SK-N-SH (cell line): ENCODE measurements around the gene ACTR3. TPM values are rescaled to one million over a fixed set of nuclear protein-coding genes. Genes with fewer than 3 reads are reported as not detected.
A peak's percentile ranks its signal among the peaks of the same experiment; 100 is the strongest.

Source experiments
- CTCF ChIA-PET: fragments of 300-600, 350-600 bp; formaldehyde crosslinking; extraction: SDS; loops from one replicate; lab custom pipeline; 2021; lab: Yijun Ruan, JAX
- POLR2A ChIA-PET: fragments of 350-600 bp; sonication (Branson Sonifier 250); formaldehyde crosslinking; extraction: SDS; loops from one replicate; lab custom pipeline; 2020; ENCODE audit warnings: antibody characterized with exemption, inconsistent platforms; lab: Yijun Ruan, JAX
- DNase-seq: peaks from one replicate; pipeline ENCODE4 v3.0.0; 2012
- H2AFZ ChIP-seq: fragments of 200-600 bp; sonication (generic); 2 replicates; pipeline ENCODE4 v1.8.1; 2016; ENCODE audit warnings: antibody characterized with exemption, mild to moderate bottlenecking, low read depth
- H3F3A ChIP-seq: fragments of 200-600 bp; sonication (generic); replicated peaks from 2 replicates; pipeline ENCODE3; 2016; ENCODE audit warnings: antibody characterized with exemption, mild to moderate bottlenecking; ENCODE audit not compliant: insufficient read depth
- H3K27ac ChIP-seq, 2 experiments: fragments of 200-500 bp in 1 of 2; fragments of 200-600 bp in 1 of 2; sonication (Bioruptor generic) in 1 of 2; sonication (generic), shearing (Covaris generic) in 1 of 2; 2 replicates each; pipeline versions ENCODE4 v1.5.1 to v1.6.1; 2014 to 2016; ENCODE audit warnings: low read depth in 2 of 2, inconsistent platforms in 1 of 2, low read length in 1 of 2, mild to moderate bottlenecking in 1 of 2, mixed read lengths in 1 of 2
- H3K27me3 ChIP-seq: fragments of 200-600 bp; sonication (generic), shearing (Covaris generic); 2 replicates; pipeline ENCODE4 v1.6.1; 2016; ENCODE audit warnings: mixed run types; ENCODE audit not compliant: insufficient read depth
- H3K36me3 ChIP-seq, 2 experiments: fragments of 200-500 bp in 1 of 2; fragments of 200-600 bp in 1 of 2; sonication (Bioruptor generic) in 1 of 2; sonication (generic) in 1 of 2; replicated peaks in 1 of 2; 2 replicates each; pipeline versions ENCODE3 to v1.5.1; 2014 to 2016; ENCODE audit warnings: low read length in 1 of 2, mild to moderate bottlenecking in 1 of 2; ENCODE audit not compliant: insufficient read depth in 2 of 2, control insufficient read depth in 1 of 2
- H3K4me1 ChIP-seq, 2 experiments: fragments of 200-500 bp in 1 of 2; fragments of 200-600 bp in 1 of 2; sonication (Bioruptor generic) in 1 of 2; sonication (generic), shearing (Covaris generic) in 1 of 2; 2 replicates each; pipeline versions ENCODE4 v1.5.1 to v1.6.1; 2014 to 2016; ENCODE audit warnings: low read depth in 1 of 2, low read length in 1 of 2, mixed run types in 1 of 2; ENCODE audit not compliant: insufficient read depth in 2 of 2, control insufficient read depth in 1 of 2
- H3K4me2 ChIP-seq: fragments of 200-600 bp; sonication (generic), shearing (Covaris generic); 2 replicates; pipeline ENCODE4 v1.6.1; 2017; ENCODE audit warnings: mixed run types
- H3K4me3 ChIP-seq, 2 experiments: fragments of 200-500 bp in 1 of 2; fragments of 200-600 bp in 1 of 2; sonication (Bioruptor generic) in 1 of 2; sonication (generic), shearing (Covaris generic) in 1 of 2; 2 replicates each; pipeline versions ENCODE4 v1.5.1 to v1.8.1; 2014 to 2016; ENCODE audit warnings: low read depth in 2 of 2, inconsistent platforms in 1 of 2, low read length in 1 of 2, mild to moderate bottlenecking in 1 of 2, mixed read lengths in 1 of 2, moderate library complexity in 1 of 2
- H3K79me2 ChIP-seq: fragments of 200-600 bp; sonication (generic); 2 replicates; pipeline ENCODE4 v1.8.1; 2017; ENCODE audit warnings: mild to moderate bottlenecking; ENCODE audit not compliant: insufficient read depth
- H3K9ac ChIP-seq: fragments of 200-600 bp; sonication (generic); 2 replicates; pipeline ENCODE4 v1.6.1; 2017; ENCODE audit warnings: mixed run types
- H3K9me2 ChIP-seq: fragments of 200-600 bp; sonication (generic); 2 replicates; pipeline ENCODE4 v1.6.1; 2017; ENCODE audit warnings: mixed run types
- H3K9me3 ChIP-seq: fragments of 200-600 bp; sonication (generic); 2 replicates; pipeline ENCODE4 v1.6.1; 2017; ENCODE audit warnings: mixed run types, mild to moderate bottlenecking, moderate library complexity
- H4K20me1 ChIP-seq: fragments of 200-600 bp; sonication (generic); 2 replicates; pipeline ENCODE4 v1.6.1; 2017; ENCODE audit warnings: mild to moderate bottlenecking, mixed run types; ENCODE audit not compliant: insufficient read depth
- CHD2 ChIP-seq: fragments of 150-350 bp; IDR thresholded peaks from 2 replicates; pipeline ENCODE4 v1.6.1; 2018; ENCODE audit warnings: low read length; ENCODE audit not compliant: partially characterized antibody
- CTCF ChIP-seq: fragments of 200-600 bp; sonication (generic); IDR thresholded peaks from 2 replicates; pipeline ENCODE4 v1.6.1; 2017; ENCODE audit warnings: antibody characterized with exemption, mild to moderate bottlenecking, moderate library complexity
- ELF1 ChIP-seq: IDR thresholded peaks from 2 replicates; pipeline ENCODE4 v1.4.0; 2012
- EP300 ChIP-seq, 2 experiments: IDR thresholded peaks; 2 replicates each; pipeline versions ENCODE4 v1.4.0 to v1.6.1; 2012; ENCODE audit warnings: borderline replicate concordance in 1 of 2, low read depth in 1 of 2, low read length in 1 of 2
- EZH2phosphoT487 ChIP-seq: fragments of 200-600 bp; sonication (generic); IDR thresholded peaks from 2 replicates; pipeline ENCODE4 v1.6.1; 2017; ENCODE audit warnings: low read depth, mixed run types, mild to moderate bottlenecking, antibody characterized with exemption, moderate library complexity, borderline replicate concordance
- FOXJ3 ChIP-seq: sonication (generic); formaldehyde crosslinking; IDR thresholded peaks from 2 replicates; pipeline ENCODE4 v1.5.1; 2020; ENCODE audit warnings: mild to moderate bottlenecking, missing genetic modification reagents
- FOXM1 ChIP-seq: IDR thresholded peaks from 2 replicates; pipeline ENCODE4 v1.4.0; 2012; ENCODE audit warnings: low read depth, mild to moderate bottlenecking
- GABPA ChIP-seq: IDR thresholded peaks from 2 replicates; pipeline ENCODE4 v1.4.0; 2012; ENCODE audit warnings: low read depth, mild to moderate bottlenecking
- GATA2 ChIP-seq: sonication (generic); formaldehyde crosslinking; IDR thresholded peaks from 2 replicates; pipeline ENCODE4 v1.5.0; 2020; ENCODE audit warnings: mild to moderate bottlenecking, missing genetic modification reagents
- JUND ChIP-seq: IDR thresholded peaks from 2 replicates; pipeline ENCODE4 v1.4.0; 2012
- MEF2A ChIP-seq: IDR thresholded peaks from 2 replicates; pipeline ENCODE4 v1.4.0; 2012; ENCODE audit warnings: low read depth, borderline replicate concordance
- MXI1 ChIP-seq: IDR thresholded peaks from 2 replicates; pipeline ENCODE4 v1.6.1; 2012; ENCODE audit warnings: mild to moderate bottlenecking, low read depth, low read length, improper control_type of control experiment
- NFIC ChIP-seq: IDR thresholded peaks from 2 replicates; pipeline ENCODE4 v1.4.0; 2012; ENCODE audit warnings: borderline replicate concordance
- PBX3 ChIP-seq: IDR thresholded peaks from 2 replicates; pipeline ENCODE4; 2012
- RAD21 ChIP-seq: IDR thresholded peaks from 2 replicates; pipeline ENCODE4 v1.6.1; 2012; ENCODE audit warnings: mild to moderate bottlenecking, low read length
- RCOR1 ChIP-seq: fragments of 150-350 bp; IDR thresholded peaks from 2 replicates; pipeline ENCODE4 v1.6.1; 2017; ENCODE audit warnings: antibody characterized with exemption, low read length
- RFX5 ChIP-seq: IDR thresholded peaks from 2 replicates; pipeline ENCODE4 v1.6.1; 2012; ENCODE audit warnings: mild to moderate bottlenecking, improper control_type of control experiment, low read length
- RXRA ChIP-seq: IDR thresholded peaks from 2 replicates; pipeline ENCODE4 v1.4.0; 2012; ENCODE audit warnings: low read depth, mild to moderate bottlenecking, borderline replicate concordance
- SIN3A ChIP-seq: IDR thresholded peaks from 2 replicates; pipeline ENCODE4 v1.6.1; 2012; ENCODE audit warnings: low read depth, mild to moderate bottlenecking, low read length, moderate library complexity, borderline replicate concordance
- SMC3 ChIP-seq: IDR thresholded peaks from 2 replicates; pipeline ENCODE4 v1.6.1; 2012; ENCODE audit warnings: low read depth, low read length, improper control_type of control experiment
- TAF1 ChIP-seq: IDR thresholded peaks from 2 replicates; pipeline ENCODE4 v1.6.1; 2012; ENCODE audit warnings: low read depth, mild to moderate bottlenecking, low read length, moderate library complexity, borderline replicate concordance
- TCF12 ChIP-seq: IDR thresholded peaks from 2 replicates; pipeline ENCODE4 v1.4.0; 2012
- YY1 ChIP-seq: IDR thresholded peaks from 2 replicates; pipeline ENCODE4 v1.4.0; 2012; ENCODE audit warnings: low read depth, mild to moderate bottlenecking
- ZBTB33 ChIP-seq: IDR thresholded peaks from 2 replicates; pipeline ENCODE4 v1.4.0; 2012; ENCODE audit warnings: low read depth, borderline replicate concordance
- WGBS: methylation state at CpG from one replicate; pipeline ENCODE4 v1.1.6; 2017; ENCODE audit warnings: low lambda C conversion rate; 5-methylcytosine and 5-hydroxymethylcytosine counted together
- polyA plus RNA-seq, 3 experiments: library from polyadenylated mRNA; depleted of rRNA; stranded (reverse); fragments of >200 nt; gene quantifications; 2 replicates each; pipeline ENCODE4 v1.2.3, GENCODE V29; 2012
- TF ChIP-seq, protein P1 (sequence below): fragments of 150-350 bp; IDR thresholded peaks from 2 replicates; pipeline ENCODE4 v1.6.1; 2017; ENCODE audit warnings: antibody characterized with exemption, low read length, low read depth, borderline replicate concordance
- TF ChIP-seq, protein P2 (sequence below): fragments of 150-350 bp; IDR thresholded peaks from 2 replicates; pipeline ENCODE4 v1.6.1; 2016; ENCODE audit warnings: mild to moderate bottlenecking, low read depth, low read length

ACTR3 gene
- 90.8 and 111 TPM in 2 replicates for polyA plus RNA-seq (2012; rRNA removed)
- polyA plus RNA-seq (2012; cell fraction: cytosol; rRNA removed): 130 and 172 TPM in 2 replicates
- 35.2 and 85.3 TPM in 2 replicates for polyA plus RNA-seq (2012; cell fraction: nucleus; rRNA removed)

DNA sequence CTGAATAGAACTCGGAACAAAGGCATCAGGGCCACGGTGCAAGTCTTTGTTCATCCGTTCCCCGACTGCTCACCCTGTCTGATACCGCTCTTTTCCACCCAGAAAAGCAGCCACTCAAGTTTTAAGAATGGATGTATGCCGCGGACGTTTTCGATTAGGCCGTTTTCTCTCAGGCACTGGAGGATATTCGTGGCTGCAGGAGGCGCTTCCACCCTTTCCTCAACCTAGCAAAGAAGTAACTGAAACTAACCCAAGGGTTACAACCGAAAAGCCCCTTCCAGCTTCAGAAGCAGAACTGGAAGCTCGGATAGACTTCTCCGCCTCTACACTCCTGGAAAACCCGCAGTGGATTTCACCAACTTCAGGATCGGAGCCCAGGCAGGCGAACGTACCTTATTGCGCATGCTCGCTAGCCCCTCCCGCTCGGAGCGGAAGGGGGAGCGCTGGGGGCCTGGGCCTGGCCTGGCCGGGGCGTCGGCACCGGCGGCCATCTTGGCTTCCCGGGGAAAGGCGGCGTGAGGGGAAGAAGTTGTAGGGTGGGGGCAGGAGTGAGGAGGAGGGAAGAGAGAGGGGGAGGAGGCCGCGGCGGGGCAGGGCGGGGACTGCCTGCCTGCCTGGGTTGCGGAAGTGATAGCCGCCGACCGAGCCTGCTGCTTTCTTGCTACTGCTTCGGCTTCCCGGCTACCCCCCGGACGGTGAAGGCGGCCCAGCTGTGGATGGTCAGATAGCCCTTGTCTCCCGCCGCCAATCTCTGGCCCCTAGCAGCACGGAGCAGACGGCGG is at the start of gene ACTR3:
Gene ACTR3 (plus strand): TSS at position 619 of the 782 bp plus-strand sequence. CDS start 191 bp downstream, outside the sequence.
- Histone ChIP-seq H3K4me3 (peak within 1 kb of the TSS; percentile 87 to 90), H3K79me2 (peaks cover 80% of the 10 kb centered on the region), H3K9me3 (no peaks in the 10 kb centered on the region), H3K27ac (peak within 1 kb of the TSS; percentile 92 to 99), H4K20me1 (peaks cover 31% of the 10 kb centered on the region), H3K4me1 (peaks cover 16 to 33% of the 10 kb centered on the region in 2 experiments), H2AFZ (peak within 1 kb of the TSS; percentile 68; the same call in 1 of the 2 replicates), H3K9ac (peak within 1 kb of the TSS; percentile 89), H3K9me2 (no peaks in the 10 kb centered on the region), H3K4me2 (peak within 1 kb of the TSS; percentile 81), H3K27me3 (no peaks in the 10 kb centered on the region), H3K36me3 (peaks cover 0 to 18% of the 10 kb centered on the region in 2 experiments), H3F3A (peaks cover 26% of the 10 kb centered on the region)
- POLR2A ChIA-PET: interaction anchor here (0.6 to 1.0 kb wide), 3 partner anchors 131 to 507 kb away, joined by 3 to 6 read pairs (median 4); partner anchors contain the start of gene SLC35F5
- peak; percentile 96 for DNase-seq
- CTCF ChIA-PET: interaction anchor here (1.3 kb wide), 1 partner anchor 18 kb away, joined by 3 read pairs; no protein-coding TSS in a partner anchor
- 1% methylated on average over 32 of the region's 51 CpGs for WGBS
- TF ChIP-seq, protein P1, sequence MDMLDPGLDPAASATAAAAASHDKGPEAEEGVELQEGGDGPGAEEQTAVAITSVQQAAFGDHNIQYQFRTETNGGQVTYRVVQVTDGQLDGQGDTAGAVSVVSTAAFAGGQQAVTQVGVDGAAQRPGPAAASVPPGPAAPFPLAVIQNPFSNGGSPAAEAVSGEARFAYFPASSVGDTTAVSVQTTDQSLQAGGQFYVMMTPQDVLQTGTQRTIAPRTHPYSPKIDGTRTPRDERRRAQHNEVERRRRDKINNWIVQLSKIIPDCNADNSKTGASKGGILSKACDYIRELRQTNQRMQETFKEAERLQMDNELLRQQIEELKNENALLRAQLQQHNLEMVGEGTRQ: no peak
- TF ChIP-seq CHD2 (peak; percentile 88), PBX3 (peak; percentile 37; the same call in 1 of the 2 replicates), FOXJ3 (CRISPR knock-in tag) (no peak), RCOR1 (0 out of 2 replicates have a peak, but pooled peaks have one; percentile 67), EP300 (IDR thresholded peaks at IDR 0.05; ENCODE audit: borderline replicate concordance in 1 of 2, low read depth in 1 of 2, low read length in 1 of 2) (peak; percentile 46 to 76; a peak in 2 of 4 replicates), GABPA (peak; percentile 58), EZH2phosphoT487 (no peak), GATA2 (CRISPR knock-in tag) (no peak; the same call in 1 of the 2 replicates), CTCF (no peak; the same call in 1 of the 2 replicates), ZBTB33 (no peak), MEF2A (no peak; the same call in 1 of the 2 replicates), TAF1 (peak; percentile 99), YY1 (peak; percentile 95), NFIC (no peak; the same call in 1 of the 2 replicates), RAD21 (peak; percentile 24), ELF1 (peak; percentile 82), RFX5 (peak; percentile 32; the same call in 1 of the 2 replicates), SIN3A (0 out of 2 replicates have a peak, but pooled peaks have one; percentile 11), TCF12 (peak; percentile 52; the same call in 1 of the 2 replicates), JUND (peak; percentile 59), FOXM1 (no peak), MXI1 (peak; percentile 49), SMC3 (no peak; the same call in 1 of the 2 replicates), RXRA (no peak)
- TF ChIP-seq, protein P2, sequence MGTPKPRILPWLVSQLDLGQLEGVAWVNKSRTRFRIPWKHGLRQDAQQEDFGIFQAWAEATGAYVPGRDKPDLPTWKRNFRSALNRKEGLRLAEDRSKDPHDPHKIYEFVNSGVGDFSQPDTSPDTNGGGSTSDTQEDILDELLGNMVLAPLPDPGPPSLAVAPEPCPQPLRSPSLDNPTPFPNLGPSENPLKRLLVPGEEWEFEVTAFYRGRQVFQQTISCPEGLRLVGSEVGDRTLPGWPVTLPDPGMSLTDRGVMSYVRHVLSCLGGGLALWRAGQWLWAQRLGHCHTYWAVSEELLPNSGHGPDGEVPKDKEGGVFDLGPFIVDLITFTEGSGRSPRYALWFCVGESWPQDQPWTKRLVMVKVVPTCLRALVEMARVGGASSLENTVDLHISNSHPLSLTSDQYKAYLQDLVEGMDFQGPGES: no peak
